Measurements from ENCODE around the gene ERMAP. TPM values are rescaled to one million over a fixed set of nuclear protein-coding genes. Genes with fewer than 3 reads are reported as not detected.
"Not testable (repeated sequence)": the region's sequence is repeated elsewhere in the genome, so short reads cannot be mapped to it uniquely, and the experiment has no call there.

The ERMAP gene
- total and polyA plus RNA-seq, 2 of the 8 experiments (the other 6 are each of a cell fraction or from before 2014, with no cell fraction given): 2.5 to 3.9 TPM

GRCh38 chr1:42856554-42856953 is 39.6 kb downstream of the ERMAP start:
- not testable (repeated sequence) for H3K79me2 ChIP-seq (ENCODE audit: control insufficient read depth in 1 of 2, insufficient read depth in 2 of 2, low read length in 2 of 2); H3K23ac ChIP-seq (ENCODE audit: insufficient read length); H3K4ac ChIP-seq (replicated peaks; ENCODE audit: insufficient read length, low read depth, low read length); FAIRE-seq; H2BK20ac ChIP-seq (ENCODE audit: low read length); H3K18ac ChIP-seq (ENCODE audit: extremely low read depth, low read length); H2BK120ac ChIP-seq (replicated peaks; ENCODE audit: low read depth, low read length); H3K4me2 ChIP-seq (ENCODE audit: insufficient read depth in 1 of 2, low read depth in 2 of 2, low read length in 2 of 2); H3K79me1 ChIP-seq (ENCODE audit: low read depth, low read length); H4K8ac ChIP-seq (ENCODE audit: extremely low read depth, insufficient read depth, low read length); H3K9ac ChIP-seq (replicated peaks in 1 of 4; ENCODE audit: extremely low read depth in 1 of 4, low read depth in 3 of 4, low read length in 3 of 4); H3K23me2 ChIP-seq (ENCODE audit: low read depth, low read length); H2AK5ac ChIP-seq (ENCODE audit: low read depth, low read length); H3K56ac ChIP-seq (replicated peaks; ENCODE audit: insufficient read length, low read depth, low read length); H3K9me3 ChIP-seq (ENCODE audit: insufficient read depth in 2 of 2, low read depth in 1 of 2, low read length in 1 of 2); H3K4me1 ChIP-seq (replicated peaks in 1 of 4; ENCODE audit: control insufficient read depth in 3 of 4, insufficient read depth in 4 of 4, low read length in 3 of 4); H3K4me3 ChIP-seq (ENCODE audit: extremely low read depth in 1 of 4, insufficient read depth in 2 of 4, low read depth in 3 of 4, low read length in 4 of 4); H3K14ac ChIP-seq (ENCODE audit: insufficient read length); H2AFZ ChIP-seq (ENCODE audit: low read length); H3K27ac ChIP-seq (ENCODE audit: low read depth, low read length); H2BK12ac ChIP-seq (ENCODE audit: low read depth, low read length); DNase-seq (ENCODE audit: low read depth in 1 of 2, low spot score in 2 of 2); H2BK15ac ChIP-seq (ENCODE audit: low read length); H3K27me3 ChIP-seq (replicated peaks in 1 of 4; ENCODE audit: control insufficient read depth in 3 of 4, extremely low read depth in 1 of 4, insufficient read depth in 3 of 4, low read length in 3 of 4); H4K20me1 ChIP-seq (replicated peaks in 1 of 2; ENCODE audit: control insufficient read depth in 1 of 2, insufficient read depth in 2 of 2, low read length in 2 of 2); H4K5ac ChIP-seq (ENCODE audit: insufficient read length, low read depth, low read length); H4K91ac ChIP-seq (replicated peaks; ENCODE audit: insufficient read length, low read length); H2BK5ac ChIP-seq (ENCODE audit: low read depth, low read length)
- POLR2A ChIA-PET (ENCODE audit: partially characterized antibody): interaction anchor here (0.7 to 1.9 kb wide), 6 partner anchors 8 to 26 kb away, joined by 3 to 7 read pairs (median 3); partner anchors contain the start of gene ZNF691
- WGBS, 2 experiments (ENCODE audit: extremely low coverage in 1 of 2, insufficient coverage in 1 of 2, insufficient read length in 1 of 2, insufficient replicate concordance in 2 of 2, low coverage in 1 of 2, low lambda C conversion rate in 2 of 2, missing lambda C conversion rate in 1 of 2): 90% methylated on average over 3 of the region's 3 CpGs; no CpG with 5 or more reads in 1 of the 2 experiments
- H3K36me3 ChIP-seq (ENCODE audit: control insufficient read depth in 2 of 4, insufficient read depth in 4 of 4, low read length in 3 of 4): peaks cover 5 to 12% (median 8%) of the 10 kb centered on the region in 4 experiments; a peak in 5 of 8 replicates
- CTCF ChIA-PET (ENCODE audit: partially characterized antibody): interaction anchor here (0.7 to 1.0 kb wide), 2 partner anchors 21 to 67 kb away, joined by 3 read pairs; no protein-coding TSS in a partner anchor

GRCh38 chr1:42859366-42859765 is 42.4 kb downstream of the ERMAP start:
- H3K36me3 ChIP-seq (ENCODE audit: control insufficient read depth in 2 of 4, insufficient read depth in 4 of 4, low read length in 3 of 4); H3K4me3 ChIP-seq (ENCODE audit: extremely low read depth in 1 of 4, insufficient read depth in 2 of 4, low read depth in 3 of 4, low read length in 4 of 4); H2AK5ac ChIP-seq (ENCODE audit: low read depth, low read length); H2BK12ac ChIP-seq (ENCODE audit: low read depth, low read length); H3K18ac ChIP-seq (ENCODE audit: extremely low read depth, low read length); H3K9ac ChIP-seq (replicated peaks in 1 of 4; ENCODE audit: extremely low read depth in 1 of 4, low read depth in 3 of 4, low read length in 3 of 4); H3K79me1 ChIP-seq (ENCODE audit: low read depth, low read length); H2BK15ac ChIP-seq (ENCODE audit: low read length); H3K14ac ChIP-seq (ENCODE audit: insufficient read length); H3K4ac ChIP-seq (replicated peaks; ENCODE audit: insufficient read length, low read depth, low read length); H3K27me3 ChIP-seq (replicated peaks in 1 of 4; ENCODE audit: control insufficient read depth in 3 of 4, extremely low read depth in 1 of 4, insufficient read depth in 3 of 4, low read length in 3 of 4); H4K8ac ChIP-seq (ENCODE audit: extremely low read depth, insufficient read depth, low read length); H4K5ac ChIP-seq (ENCODE audit: insufficient read length, low read depth, low read length); H3K4me2 ChIP-seq (ENCODE audit: insufficient read depth in 1 of 2, low read depth in 2 of 2, low read length in 2 of 2); H3K56ac ChIP-seq (replicated peaks; ENCODE audit: insufficient read length, low read depth, low read length); H2BK20ac ChIP-seq (ENCODE audit: low read length); H2BK120ac ChIP-seq (replicated peaks; ENCODE audit: low read depth, low read length); H2BK5ac ChIP-seq (ENCODE audit: low read depth, low read length); H3K79me2 ChIP-seq (ENCODE audit: control insufficient read depth in 1 of 2, insufficient read depth in 2 of 2, low read length in 2 of 2); H3K4me1 ChIP-seq (replicated peaks in 1 of 4; ENCODE audit: control insufficient read depth in 3 of 4, insufficient read depth in 4 of 4, low read length in 3 of 4); H3K23ac ChIP-seq (ENCODE audit: insufficient read length); H3K27ac ChIP-seq (ENCODE audit: low read depth, low read length); H2AFZ ChIP-seq (ENCODE audit: low read length); DNase-seq (ENCODE audit: low read depth in 1 of 2, low spot score in 2 of 2); FAIRE-seq; H4K91ac ChIP-seq (replicated peaks; ENCODE audit: insufficient read length, low read length); H4K20me1 ChIP-seq (replicated peaks in 1 of 2; ENCODE audit: control insufficient read depth in 1 of 2, insufficient read depth in 2 of 2, low read length in 2 of 2); H3K23me2 ChIP-seq (ENCODE audit: low read depth, low read length): not testable (repeated sequence)
- 91% methylated on average over 5 of the region's 5 CpGs; no CpG with 5 or more reads in 1 of the 2 experiments for WGBS, 2 experiments (ENCODE audit: extremely low coverage in 1 of 2, insufficient coverage in 1 of 2, insufficient read length in 1 of 2, insufficient replicate concordance in 2 of 2, low coverage in 1 of 2, low lambda C conversion rate in 2 of 2, missing lambda C conversion rate in 1 of 2)
- peaks cover 0 to 10% of the 10 kb centered on the region in 2 experiments; a peak in 1 of 4 replicates for H3K9me3 ChIP-seq (ENCODE audit: insufficient read depth in 2 of 2, low read depth in 1 of 2, low read length in 1 of 2)
- CTCF ChIA-PET (ENCODE audit: partially characterized antibody): interaction anchor here (1.0 kb wide), 1 partner anchor 28 kb away, joined by 3 read pairs; no protein-coding TSS in a partner anchor
- POLR2A ChIA-PET (ENCODE audit: partially characterized antibody): interaction anchor here (0.6 to 1.4 kb wide), 3 partner anchors 15 to 29 kb away, joined by 4 read pairs; no protein-coding TSS in a partner anchor

Measured in H1 (cell line).